Smooth muscle cell of the brain vasculature (primary cell): ENCODE data around the gene AK1.

Source experiments
- DNase-seq: peaks from one replicate; pipeline ENCODE4 v3.0.0-alpha.2; 2012; ENCODE audit warnings: low read depth, low spot score

The AK1 gene

GRCh38 chr9:127909839-127910273 lies 32.4 kb upstream of the AK1 start:
- DNase-seq = no peak

DNA sequence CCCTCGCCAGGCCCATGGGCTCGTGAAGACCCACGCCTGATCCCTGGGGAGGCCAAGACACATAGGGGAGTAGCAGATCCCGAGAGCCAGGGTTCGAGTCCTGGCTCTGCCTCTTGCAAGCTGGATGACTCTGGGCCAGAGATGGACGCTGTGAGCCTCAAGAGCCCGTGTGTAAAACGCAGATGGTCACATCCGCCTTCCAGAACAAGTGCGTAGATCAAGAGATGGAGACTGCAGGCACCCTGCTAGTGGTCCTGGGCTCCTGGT lies 31.1 kb upstream of the AK1 start:
- no peak for DNase-seq

DNA sequence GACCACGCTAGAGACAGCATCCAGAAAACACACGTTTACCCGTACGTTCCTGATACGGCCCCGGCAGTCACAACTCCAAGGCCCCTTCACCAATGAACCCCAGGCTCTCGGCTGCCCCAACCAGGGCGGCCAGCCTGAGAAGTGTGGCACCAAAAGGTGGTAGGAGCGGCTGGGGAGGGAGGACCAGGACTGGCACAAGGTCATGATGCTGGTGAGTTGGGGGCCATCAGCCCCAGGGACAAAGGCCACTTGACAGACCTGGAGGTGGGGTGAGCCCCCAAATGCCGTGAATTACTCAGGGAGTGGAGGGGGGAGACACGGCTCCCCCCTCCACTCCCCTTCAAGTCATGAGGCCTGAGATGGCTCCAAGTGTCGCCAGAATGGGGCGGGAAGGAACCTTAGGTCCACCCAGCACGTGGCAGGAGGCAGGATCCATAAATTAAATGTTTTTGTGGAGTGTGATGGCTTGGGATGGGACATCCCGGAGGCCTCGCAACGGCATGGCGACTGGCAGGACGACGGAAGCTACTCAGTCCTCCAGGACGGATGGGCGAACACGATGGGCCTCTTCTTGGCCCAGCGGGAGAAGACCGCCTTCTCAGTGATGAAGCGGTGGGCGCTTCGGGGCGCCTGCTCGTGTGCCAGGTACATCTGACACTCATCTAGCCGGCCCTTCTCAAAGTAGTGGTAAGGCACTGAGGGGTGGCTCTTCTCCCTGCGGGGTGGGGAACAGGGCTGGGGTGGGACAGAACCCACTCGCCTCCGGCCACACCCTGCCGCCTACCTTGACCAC lies 30.6 kb upstream of the AK1 start:
- no peak for DNase-seq

- no peak for DNase-seq
Observed at GRCh38 chr9:127905788-127906191, 28.3 kb upstream of the AK1 start.

DNA sequence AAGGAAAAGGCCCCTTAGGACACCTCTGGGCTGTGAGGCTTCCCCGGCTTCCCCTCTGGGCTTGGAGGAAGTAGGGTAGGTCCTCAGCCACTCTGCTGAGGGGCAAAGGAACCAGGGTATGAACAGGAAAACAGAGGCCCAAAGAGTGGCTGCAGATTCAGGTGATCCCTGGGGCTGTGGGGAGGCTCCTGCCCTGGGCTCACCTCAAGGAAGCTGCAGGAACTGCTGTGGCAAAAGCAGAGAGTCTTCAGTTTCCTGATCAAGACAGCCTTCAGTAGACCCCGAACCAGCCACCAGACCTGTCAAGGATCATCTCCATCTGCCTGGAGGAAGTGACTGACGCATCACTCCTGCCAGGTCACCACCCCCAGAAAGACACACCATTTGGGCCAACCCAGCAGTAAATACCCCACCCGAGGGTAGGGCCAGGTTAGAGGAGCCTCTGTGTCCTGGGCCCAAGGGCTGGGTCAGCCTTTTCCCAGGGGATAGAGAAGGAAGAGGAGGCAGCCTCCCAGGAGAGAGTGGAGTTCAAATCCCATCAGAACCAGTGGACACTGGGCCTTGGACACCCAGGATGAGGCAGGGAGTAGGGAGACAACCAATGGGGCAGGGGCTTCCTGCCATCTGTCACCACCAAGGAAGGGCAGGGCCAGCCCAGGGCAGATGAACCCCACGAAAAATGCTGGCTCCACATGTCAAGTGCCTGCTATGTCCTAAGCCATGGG lies 27.7 kb upstream of the AK1 start:
- DNase-seq = no peak

GRCh38 chr9:127904561-127905003 lies 27.1 kb upstream of the AK1 start:
- DNase-seq = no peak

- DNase-seq = no peak
Observed at GRCh38 chr9:127903557-127904475, 26.3 kb upstream of the AK1 start.

GRCh38 chr9:127899128-127899943 lies 21.9 kb upstream of the AK1 start, which contains the start of gene ST6GALNAC6:
Gene ST6GALNAC6, minus strand, starts transcription at chr9:127899603. Its CDS starts 1,622 bp downstream, at chr9:127897981.
- DNase-seq = no peak

DNA sequence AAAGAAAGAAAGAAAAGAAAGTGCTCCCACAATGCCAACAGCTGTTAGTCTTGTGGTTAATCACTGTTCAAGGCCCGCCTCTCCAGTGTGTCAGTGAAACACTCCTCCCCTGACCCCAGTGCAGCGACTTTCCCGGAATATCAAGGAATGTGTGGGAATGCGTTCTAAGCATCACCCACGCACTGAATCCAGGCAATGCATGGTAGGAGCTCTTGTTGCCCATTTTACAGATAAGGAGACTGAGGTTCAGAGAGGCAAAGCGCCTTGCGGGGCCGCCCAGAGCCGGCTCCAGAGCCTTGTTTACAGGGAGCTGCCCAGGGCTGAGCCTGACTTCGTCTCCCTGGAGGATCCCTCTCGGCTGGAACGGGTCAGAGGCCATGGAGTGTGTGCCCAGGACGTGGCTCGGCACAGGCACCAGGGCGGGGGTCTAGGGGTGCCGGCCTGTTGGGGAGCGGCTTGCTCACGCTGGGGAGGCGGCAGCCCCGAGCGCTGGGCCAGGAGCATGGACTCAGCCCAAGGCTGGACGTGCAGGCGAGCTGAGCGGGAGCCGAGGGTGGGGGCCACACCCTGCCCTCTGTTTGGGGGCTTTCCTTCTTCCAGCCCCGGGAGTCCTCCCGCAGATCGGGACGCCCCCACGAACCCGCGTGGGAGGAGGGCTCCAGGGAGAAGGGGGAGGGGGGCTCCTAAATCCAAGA lies 21.1 kb upstream of the AK1 start:
- no peak for DNase-seq

DNA sequence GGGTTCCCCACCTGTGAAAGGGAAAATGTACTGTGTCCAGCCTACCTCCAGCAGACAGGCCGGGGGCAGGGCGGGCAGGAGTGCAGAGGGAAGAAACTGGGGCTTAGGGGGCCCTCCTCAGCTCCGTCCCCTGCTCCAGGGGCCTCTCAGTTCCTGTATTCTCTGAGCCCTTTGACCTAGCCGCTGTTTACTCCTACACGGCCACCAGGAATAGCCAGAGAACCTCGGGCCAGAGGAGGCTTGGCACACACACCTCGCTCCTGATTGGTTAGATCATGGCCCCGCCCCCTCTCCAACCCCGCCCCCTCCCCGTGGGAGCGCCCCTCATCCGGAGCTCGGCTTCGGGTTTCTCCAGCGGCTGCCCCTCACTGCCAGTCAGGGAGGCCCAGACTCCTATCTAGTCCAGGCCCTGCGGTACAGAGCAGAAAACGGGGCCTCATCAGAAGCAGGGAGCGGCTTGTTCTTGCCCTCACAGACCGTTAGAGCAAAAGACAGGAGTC lies 19.8 kb upstream of the AK1 start:
- DNase-seq = no peak

- no peak for DNase-seq
Observed at GRCh38 chr9:127896395-127897192, 19.1 kb upstream of the AK1 start.

GRCh38 chr9:127895811-127896210 lies 18.3 kb upstream of the AK1 start:
- DNase-seq = no peak

- DNase-seq = no peak
Observed at GRCh38 chr9:127893392-127893791, 15.9 kb upstream of the AK1 start.

GRCh38 chr9:127892831-127893230 lies 15.4 kb upstream of the AK1 start:
- DNase-seq = no peak

DNA sequence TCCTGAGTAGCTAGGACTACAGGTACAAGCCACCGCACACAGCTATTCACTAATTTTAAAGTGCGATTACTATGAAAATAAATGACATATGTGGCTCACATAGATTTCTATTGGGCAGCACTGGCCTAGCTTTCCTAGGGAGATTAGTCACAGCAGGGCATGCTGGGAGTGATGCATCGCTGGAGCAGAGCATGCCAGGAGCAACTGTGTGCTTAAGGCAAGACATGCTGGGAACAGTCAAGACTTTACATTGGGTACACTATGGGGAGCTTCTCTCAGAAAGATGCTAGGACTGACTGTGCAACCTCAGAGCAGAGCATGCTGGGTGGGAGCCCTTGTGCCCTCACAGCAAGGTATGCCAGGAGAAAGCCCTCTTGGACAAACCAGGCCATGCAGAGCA lies 12.6 kb upstream of the AK1 start:
- no peak for DNase-seq

DNA sequence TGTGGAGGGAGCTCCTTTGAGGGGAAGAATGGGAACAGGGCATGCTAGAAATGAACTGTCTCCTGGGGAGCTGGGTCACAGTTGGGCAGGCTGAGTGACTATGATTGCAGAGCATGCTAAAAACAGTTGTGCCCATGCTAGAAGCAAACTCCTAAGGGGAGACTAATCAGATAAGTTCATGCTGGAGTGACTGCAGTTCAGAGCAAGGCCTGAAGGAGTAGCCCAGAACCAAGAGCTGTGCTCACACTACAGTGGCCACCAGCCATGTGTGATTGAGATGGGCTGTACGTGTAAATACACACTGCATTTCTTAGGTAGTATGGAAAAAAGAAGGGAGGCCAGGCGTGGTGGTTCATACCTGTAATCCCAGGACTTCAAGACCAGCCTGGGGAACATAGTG lies 10.3 kb upstream of the AK1 start:
- DNase-seq = no peak

DNA sequence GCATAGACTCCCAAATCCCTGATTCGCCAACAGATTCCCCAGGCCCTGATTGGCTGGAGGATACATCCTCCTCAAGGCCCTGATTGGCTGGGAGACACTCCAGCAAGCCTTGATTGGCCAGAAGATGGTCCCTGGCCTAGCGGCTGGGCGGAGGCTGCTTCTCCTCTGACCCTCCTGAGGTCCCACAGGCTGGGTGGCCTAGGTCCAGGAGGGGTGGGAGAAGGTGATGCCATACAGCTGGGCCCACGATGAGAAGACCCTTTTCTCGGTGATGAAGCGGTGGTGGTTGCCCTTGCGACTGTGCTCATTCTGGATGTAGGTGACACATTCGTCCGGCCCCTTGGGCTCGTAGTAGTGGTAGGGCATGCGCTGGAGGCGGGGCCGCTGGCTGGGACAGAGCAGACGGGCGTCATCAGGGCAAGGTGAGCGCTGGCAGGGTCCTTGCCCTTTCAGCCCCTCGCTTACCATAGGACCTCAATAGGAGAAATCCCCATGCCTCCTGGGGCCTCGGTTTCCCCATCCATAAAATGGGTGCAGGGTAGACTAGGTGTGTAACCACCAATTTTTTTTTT lies 9.0 kb upstream of the AK1 start:
- DNase-seq = no peak

- DNase-seq = no peak
Observed at GRCh38 chr9:127885508-127886281, 8.2 kb upstream of the AK1 start.
